Heart left ventricle (tissue), 13 donors: ENCODE data around the gene SMARCD2.
A peak's percentile ranks its signal among the peaks of the same experiment; 100 is the strongest.

ENCODE experiments used
- CTCF ChIP-seq, 12 donors: fragments of 200-600 bp; sonication (generic) in 4 of 12; IDR thresholded peaks; one replicate each; pipeline versions ENCODE4 v1.5.0 to v1.8.0; 2018 to 2022; ENCODE audit warnings: antibody characterized with exemption in 12 of 12, mild to moderate bottlenecking in 5 of 12
- POLR2A ChIP-seq, 2 donors: fragments of 450-650 bp; IDR thresholded peaks; one replicate each; pipeline ENCODE4 v1.6.1; 2017; ENCODE audit warnings: antibody characterized with exemption in 2 of 2, mild to moderate bottlenecking in 2 of 2, moderate library complexity in 2 of 2
- donor health status: ischemic (EF 13 %, LVEDD 7.1; RV severe dilation, severe dysfunction).
- donor health status: DM: no; HTN: yes; CAD: no.
- donor health status: DM: no; HTN: no; CAD: no.
- donor health status: ischemic (EF 25% LVEDD 6.9; RV normal size, moderate dysfunction).
- donor health status: ischemic (EF 25% LVEDD 5.7; RV mildly dilated, moderate dysfunction).
- donor health status: ischemic (EF 35%, LVEDD 5.7; RV mildly dilated, moderate dysfunction).
- donor health status: nonischemic (EF 11% LVEDD 7.7; RV severe dilation, severe dysfunction).
- donor health status: DM: yes; HTN: yes; CAD: no.
- donor health status: PGD.
- donor health status: ischemic (EF 29% LVEDD 5.4; RV normal size, mild dysfunction).
- donor health status: nonischemic (EF 23%, LVEDD 6.1; RV moderate dilation, normal function).

- no peak for TF ChIP-seq POLR2A (IDR thresholded peaks at IDR 0.05)
- TF ChIP-seq CTCF (IDR thresholded peaks at IDR 0.05): peak in 2 of 12 donors; percentile 1 to 3
These were observed 7.2 kb downstream of the SMARCD2 start for GRCh38 chr17:63835167-63835720.
